ENCODE measurements around the gene HLA-E.
"Not testable (repeated sequence)": the region's sequence is repeated elsewhere in the genome, so short reads cannot be mapped to it uniquely, and the experiment has no call there.

Gene HLA-E

DNA sequence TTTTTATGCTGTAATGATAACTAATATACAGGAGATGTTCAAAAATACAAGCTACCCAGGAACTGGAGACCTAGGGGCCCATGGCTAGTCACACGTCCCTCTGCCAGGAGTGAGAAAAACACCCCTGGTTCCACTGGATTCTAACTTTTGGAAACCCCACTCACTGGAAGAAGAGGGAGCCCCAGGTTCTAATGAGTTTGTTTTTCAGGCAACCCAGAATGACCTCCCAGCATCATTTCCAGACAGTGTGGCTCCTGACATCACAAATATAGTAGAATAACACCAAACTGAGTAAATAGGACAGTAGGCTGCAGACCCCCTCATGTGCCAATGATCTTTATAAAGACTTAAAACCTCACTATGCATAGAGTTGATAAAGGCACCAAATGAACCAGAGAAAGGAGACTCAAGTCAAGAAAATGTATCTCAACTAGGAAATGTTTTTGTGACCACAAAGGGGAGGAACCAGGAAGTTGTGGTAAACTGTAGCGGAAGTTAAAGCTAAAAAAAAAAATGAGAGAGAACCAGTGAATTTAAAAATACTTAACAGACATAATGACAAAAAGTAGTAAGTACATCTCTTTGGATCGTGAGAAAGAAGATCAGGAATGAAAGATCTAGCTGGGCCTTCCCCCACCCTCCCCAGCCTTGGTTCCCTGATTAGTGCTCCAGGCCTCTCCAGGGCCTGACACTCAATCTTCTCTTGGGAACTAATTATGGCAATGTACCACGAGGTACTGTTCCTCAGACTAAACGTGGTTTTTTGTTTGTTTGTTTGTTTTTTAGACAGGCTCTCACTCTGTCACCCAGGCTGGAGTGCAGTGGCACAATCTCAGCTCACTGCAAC, 19.8 kb downstream of the HLA-E start:
- no peak for DNase-seq (ENCODE audit: low read depth)

DNA sequence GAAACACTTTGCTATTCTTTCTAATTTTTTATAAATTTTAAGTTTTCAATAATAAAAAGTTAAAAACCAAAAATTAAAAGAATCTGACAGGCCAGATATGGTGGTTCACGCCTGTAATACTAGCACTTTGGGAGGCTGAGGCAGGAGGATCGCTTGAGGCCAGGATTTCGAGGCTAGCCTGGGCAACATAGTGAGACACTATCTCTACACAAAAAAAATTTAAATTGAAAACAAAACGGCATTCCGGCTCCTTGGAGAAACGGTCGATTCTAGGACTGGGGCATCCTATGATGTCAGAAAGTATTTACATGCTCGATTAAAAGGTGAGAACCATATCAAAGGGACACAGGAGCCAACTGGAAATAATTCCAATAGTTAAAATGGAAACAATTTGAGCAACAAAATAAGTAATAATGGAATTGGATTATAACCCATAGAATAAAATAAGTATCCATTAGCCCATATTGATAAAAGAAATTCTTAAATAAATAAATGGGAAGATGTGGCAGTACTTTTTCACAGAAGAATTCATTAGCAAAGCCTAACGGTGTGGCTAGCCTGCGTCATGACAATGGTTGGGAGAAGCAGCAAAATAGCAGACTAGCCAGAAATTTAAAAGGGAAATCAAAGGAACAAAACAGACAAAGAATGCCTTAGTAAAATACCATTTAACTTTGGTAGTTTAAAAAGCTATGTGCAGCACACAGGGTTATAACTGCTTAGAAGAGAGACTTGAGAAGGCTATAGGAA, 21.3 kb downstream of the HLA-E start:
- DNase-seq (ENCODE audit: low read depth) = no peak

DNA sequence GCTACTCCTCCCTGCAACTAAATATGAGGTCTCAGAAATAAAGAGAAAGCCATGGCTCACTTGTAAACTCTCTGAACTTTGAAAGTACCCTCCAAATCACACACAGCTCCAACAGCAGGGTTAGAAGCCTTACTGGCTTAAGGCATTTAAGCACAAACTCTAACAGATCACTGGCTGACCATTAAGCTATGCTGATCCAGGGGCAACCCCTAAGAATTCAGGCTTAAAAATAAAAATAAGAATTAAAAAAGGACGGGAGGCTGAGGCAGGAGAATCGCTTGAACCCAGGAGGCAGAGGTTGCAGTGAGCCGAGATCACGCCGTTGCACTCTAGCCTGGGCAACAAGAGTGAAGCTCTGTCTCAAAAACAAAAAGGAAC, 21.8 kb downstream of the HLA-E start:
- DNase-seq (ENCODE audit: low read depth) = no peak

DNA sequence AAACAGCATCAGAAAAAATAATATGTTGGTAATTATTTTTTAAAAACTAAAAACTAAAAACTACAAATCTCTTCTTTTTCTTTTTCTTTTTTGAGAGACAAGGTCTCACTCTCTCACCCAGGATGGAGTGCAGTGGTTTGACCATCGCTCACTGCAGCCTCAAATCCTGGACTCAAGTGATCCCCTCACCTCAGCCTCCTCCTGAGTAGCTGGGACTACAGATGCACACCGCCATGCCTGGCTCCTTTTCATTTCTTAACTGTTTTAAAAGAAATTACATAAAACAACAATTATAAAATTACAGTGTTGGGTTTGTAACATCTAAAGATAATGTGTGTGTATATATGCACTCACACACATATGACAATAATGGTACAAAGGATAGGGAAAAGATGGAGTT, 24.1 kb downstream of the HLA-E start:
- no peak for DNase-seq (ENCODE audit: low read depth)

DNA sequence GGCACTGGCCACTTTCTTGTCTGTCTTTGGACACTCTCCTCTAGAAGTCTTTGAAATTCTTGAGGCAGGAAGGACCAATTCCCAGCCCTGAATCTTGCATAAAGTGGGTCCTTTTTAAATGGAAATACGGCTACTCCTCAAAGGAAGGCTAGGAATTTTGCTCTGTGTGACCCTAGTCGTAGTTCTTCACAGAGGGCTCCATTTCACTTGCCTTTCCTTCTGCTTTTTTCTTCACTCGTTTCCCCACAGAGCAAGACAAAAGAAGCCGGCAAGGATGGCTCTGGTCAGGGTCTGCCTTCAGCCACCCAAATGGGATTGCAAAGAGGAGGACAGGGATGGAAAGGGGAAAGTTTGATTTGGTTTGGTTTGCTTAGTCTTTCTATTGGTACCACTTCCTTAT, 25.8 kb downstream of the HLA-E start:
- no peak for DNase-seq (ENCODE audit: low read depth)

DNA sequence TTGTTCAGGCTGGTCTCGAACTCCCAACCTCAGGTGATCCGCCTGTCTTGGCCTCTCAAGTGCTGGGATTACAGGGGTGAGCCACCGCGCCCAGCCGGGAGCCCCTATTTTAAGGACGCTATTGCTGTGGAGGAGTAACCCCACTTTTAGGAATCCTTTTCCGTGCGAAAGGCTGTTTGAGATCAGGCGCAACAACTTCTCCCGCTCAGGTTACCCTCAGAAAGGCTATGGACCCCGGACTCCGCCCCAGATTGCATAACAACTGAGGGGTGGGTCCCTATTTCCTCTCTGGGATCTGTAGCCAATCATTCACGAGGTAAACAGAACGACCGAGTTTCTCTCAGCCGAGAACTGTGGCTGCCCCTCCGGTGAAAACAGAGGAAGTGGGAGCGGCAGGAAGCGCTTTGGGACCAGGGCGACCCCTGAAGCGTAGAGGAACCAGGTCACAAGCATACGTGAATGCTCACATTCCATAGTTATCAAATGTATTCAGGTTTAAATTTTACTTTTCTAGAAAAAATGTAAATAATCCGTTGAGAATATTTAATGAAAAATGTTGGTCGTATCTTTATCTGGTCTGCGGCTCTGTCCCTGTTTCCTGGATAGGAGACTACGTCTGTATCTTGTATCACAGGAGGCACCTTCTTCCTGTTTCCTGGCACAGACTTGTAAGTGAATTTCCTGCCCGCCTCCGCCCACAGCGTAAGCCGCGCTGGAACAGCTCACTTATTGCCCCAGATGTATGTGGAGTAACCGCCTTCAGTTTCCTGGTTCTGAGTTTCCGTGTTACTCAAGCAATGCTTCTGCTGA, 26.8 kb downstream of the HLA-E start:
- peak; percentile 76 for DNase-seq (ENCODE audit: low read depth)

DNA sequence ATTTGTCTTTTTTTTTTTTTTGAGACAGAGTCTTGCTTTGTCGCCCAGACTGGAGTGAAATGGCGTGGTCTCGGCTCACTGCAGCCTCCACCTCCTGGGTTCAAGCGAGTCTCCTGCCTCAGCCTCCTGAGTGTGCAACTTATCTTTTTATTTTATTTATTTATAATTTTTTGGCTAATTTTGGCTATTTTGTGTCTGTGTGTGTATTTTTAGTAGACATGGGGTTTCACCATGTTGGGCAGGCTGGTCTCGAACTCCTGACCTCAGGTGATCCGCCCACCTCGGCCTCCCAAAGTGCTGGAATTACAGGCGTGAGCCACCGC, 27.4 kb downstream of the HLA-E start:
- not testable (repeated sequence) for DNase-seq (ENCODE audit: low read depth)

DNA sequence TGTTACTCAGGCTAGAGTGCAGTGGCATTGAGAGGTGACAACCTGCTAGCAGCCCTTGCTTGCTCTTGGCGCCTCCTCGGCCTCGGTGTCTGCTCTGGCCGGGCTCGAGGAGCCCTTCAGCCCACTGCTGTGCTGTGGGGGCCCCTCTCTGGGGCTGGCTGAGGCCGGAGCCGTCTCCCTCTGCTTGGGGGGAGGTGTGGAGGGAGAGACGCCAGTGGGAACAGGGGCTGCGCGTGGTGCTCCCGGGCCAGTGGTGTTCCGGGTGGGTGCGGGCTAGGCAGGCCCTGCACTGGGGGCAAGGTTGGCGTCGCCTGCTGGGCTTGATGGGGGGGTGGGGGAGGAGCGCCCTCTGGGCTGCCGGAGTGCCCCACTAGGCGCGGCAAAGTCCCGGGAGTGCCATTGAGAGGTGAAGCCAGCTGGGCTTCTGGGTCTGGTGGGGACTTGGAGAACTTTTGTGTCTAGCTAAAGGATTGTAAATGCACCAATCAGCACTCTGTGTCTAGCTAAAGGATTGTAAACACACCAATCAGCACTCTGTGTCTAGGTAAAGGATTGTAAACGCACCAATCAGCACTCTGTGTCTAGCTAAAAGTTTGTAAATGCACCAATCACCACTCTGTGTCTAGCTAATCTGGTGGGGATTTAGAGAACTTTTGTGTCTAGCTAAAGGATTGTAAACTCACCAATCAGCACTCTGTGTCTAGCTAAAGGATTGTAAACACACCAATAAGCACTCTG, 28.6 kb downstream of the HLA-E start:
- not testable (repeated sequence) for DNase-seq (ENCODE audit: low read depth)

DNA sequence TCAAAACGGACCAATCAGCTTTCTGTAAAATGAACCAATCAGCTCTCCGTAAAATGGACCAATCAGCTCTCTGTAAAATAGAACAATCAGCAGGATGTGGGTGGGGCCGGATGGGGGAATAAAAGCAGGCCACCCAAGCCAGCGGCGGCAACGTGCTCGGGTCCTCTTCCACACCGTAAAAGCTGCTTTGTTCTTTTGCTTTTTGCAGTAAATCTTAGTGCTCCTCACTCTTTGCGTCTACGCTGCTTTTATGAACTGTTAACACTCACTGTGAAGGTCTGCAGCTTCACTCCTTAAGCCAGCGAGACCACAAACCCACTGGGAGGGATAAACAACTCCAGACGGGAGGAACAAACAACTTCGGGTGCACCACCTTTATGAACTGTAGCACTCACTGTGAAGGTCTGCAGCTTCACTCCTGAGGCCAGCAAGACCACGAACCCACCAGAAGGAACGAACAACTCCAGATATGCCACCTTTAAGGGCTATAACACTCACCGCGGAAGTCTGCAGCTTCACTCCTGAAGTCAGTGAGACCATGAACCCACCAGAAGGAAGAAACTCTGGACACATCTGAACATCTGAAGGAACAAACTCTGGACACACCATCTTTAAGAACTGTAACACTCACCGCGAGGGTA, 29.3 kb downstream of the HLA-E start:
- not testable (repeated sequence) for DNase-seq (ENCODE audit: low read depth)

DNA sequence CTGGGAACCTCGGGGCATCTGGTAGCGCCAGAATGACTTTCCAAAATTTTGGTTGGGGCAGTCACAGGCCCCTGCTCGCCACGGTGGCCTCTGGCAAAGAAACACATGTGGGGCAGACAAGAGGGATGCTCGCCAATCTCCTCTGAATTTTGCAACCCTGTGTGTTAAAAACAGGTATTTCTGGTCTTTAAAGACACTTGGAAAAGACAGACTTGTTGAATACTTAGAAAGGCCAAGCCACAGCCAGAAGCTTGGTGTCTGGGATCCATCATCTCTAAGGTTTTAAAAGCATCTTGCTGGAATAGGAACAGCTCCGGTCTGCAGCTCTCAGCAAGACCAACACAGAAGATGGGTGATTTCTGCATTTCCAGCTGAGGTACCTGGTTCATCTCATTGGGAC, 31.2 kb downstream of the HLA-E start:
- DNase-seq (ENCODE audit: low read depth) = no peak

DNA sequence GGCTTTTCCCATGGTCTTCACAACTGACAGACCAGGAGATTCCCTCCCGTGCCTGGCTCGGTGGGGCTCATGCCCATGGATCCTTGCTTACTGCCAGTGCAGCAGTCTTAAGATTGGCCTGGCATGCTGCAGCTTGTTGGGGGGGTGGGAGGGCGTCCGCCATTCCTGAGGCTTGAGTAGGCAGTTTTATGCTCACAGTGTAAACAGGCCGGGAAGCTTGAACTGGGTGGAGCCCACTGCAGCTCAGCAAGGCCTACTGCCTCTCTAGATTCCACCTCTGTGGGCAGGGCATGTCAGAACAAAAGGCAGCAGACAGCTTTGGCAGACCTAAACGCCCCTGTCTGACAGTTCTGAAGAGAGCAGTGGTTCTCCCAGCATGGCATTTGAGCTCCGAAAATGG, 31.8 kb downstream of the HLA-E start:
- not testable (repeated sequence) for DNase-seq (ENCODE audit: low read depth)

DNA sequence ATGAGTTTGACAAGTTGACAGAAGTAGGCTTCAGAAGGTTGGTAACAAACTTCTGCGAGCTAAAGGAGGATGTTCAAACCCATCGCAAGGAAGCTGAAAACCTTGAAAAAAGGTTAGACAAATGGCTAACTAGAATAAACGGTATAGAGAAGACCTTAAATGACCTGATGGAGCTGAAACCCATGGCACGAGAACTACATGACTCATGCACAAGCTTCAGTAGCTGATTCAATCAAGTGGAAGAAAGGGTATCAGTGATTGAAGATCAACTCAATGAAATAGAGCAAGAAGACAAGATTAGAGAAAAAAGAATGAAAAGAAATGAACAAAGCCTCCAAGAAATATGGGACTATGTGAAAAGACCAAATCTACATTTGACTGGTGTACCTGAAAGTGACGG, 32.6 kb downstream of the HLA-E start:
- DNase-seq (ENCODE audit: low read depth) = not testable (repeated sequence)

DNA sequence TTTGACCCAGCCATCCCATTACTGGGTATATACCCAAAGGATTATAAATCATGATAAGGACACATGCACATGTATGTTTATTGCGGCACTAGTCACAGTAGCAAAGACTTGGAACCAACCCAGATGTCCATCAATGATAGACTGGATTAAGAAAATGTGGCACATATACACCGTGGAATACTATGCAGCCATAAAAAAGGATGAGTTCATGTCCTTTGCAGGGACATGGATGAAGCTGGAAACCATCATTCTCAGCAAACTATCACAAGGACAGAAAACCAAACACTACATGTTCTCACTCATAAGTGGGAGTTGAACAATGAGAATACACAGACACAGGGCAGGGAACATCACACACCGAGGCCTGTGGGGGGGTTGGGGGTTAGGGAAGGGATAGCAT, 37.1 kb downstream of the HLA-E start:
- DNase-seq (ENCODE audit: low read depth) = not testable (repeated sequence)

DNA sequence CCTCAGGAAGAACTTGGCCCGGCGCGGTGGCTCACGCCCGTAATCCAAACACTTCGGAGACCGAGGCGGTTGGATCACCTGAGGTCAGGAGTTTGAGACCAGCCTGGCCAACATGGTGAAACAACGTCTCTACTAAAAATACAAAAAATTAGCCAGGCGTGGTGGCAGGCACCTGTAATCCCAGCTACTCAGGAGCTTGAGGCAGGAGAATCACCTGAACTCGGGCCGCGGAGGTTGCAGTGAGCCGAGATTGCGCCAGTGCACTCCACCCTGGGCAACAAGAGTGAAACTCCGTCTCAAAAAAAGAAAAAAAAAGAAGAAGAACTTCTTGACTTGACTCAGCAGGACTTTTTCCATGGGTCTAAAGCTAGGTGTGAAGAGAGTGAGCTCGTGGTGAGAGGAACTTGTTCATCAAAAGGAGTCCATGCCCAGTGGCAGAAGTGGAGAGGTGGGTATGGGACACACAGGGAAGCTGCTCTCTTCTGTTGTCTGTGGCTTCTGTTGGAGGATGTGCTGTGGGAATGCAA, 40.1 kb downstream of the HLA-E start:
- DNase-seq (ENCODE audit: low read depth) = not testable (repeated sequence)

DNA sequence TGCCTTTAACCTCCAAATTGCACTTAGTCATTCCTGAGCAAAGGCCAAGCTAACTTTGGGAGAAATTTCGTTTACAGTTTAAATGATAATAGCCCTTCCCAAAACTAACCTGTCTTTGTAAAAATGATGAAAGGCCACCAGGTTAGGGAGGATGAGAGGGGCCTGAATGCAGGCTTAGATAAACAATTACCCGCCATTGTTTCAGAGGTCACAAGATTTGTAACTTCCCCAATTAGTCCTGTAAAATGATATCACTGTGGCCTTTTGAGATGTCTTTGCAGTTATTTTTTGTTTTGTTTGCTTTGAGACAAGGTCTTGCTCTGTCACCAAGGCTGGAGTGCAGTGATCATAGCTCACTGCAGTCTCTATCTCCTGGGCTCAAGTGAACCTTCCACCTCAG, 40.7 kb downstream of the HLA-E start:
- no peak for DNase-seq (ENCODE audit: low read depth)

DNA sequence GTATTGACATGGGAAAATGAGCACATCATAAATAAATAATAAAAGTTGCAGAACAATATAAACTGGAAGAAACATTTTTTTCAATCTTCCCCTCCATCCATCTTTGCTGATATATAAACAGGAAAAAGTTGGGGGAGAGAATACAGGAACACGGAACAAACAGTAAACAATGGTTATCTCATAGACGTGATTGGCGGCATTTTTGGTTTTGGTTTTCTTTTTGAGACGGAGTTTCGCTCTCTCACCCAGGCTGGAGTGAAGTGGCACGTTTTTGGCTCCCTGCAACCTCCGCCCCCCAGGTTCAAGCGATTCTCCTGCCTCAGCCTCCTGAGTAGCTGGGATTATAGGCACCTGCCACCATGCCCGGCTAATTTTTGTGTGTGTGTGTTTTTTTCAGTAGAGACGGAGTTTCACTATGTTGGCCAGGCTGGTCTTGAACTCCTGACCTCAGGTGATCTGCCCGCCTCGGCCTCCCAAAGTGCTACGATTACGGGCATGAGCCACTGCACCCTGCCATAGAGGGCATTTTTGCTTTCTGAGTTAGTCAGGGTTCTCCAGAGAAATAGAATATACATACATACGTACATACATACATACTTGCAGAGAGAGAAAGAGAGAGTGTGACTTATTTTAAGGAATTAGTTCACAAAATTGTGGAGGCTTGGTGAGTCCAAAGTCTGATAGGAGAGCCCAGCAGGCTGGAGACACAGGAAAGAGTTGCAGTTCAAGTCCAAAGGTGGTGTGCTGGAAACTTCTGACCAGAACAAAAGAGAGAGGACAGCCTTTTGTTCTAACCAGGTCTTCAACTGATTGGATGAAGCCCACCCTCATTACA, 44.4 kb downstream of the HLA-E start:
- no peak for DNase-seq (ENCODE audit: low read depth)

DNA sequence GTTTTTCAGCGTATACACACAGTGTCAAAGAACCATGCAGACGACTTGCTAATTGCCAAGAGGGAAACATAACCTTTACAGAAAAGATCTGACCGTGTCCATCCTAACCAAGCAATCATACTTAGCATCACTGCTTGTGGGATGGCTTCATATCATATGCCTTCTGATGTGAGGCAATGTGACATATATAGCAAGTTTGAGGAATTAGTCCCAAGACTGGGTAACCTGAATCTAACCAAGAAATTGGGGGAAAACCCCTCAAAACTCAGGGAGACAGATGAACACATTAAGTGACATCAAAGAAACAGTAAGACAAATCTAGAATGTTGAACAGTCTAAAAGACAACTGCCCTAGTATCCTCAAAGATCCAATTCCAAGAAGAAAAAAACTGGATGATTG, 48.6 kb downstream of the HLA-E start:
- no peak for DNase-seq (ENCODE audit: low read depth)

DNA sequence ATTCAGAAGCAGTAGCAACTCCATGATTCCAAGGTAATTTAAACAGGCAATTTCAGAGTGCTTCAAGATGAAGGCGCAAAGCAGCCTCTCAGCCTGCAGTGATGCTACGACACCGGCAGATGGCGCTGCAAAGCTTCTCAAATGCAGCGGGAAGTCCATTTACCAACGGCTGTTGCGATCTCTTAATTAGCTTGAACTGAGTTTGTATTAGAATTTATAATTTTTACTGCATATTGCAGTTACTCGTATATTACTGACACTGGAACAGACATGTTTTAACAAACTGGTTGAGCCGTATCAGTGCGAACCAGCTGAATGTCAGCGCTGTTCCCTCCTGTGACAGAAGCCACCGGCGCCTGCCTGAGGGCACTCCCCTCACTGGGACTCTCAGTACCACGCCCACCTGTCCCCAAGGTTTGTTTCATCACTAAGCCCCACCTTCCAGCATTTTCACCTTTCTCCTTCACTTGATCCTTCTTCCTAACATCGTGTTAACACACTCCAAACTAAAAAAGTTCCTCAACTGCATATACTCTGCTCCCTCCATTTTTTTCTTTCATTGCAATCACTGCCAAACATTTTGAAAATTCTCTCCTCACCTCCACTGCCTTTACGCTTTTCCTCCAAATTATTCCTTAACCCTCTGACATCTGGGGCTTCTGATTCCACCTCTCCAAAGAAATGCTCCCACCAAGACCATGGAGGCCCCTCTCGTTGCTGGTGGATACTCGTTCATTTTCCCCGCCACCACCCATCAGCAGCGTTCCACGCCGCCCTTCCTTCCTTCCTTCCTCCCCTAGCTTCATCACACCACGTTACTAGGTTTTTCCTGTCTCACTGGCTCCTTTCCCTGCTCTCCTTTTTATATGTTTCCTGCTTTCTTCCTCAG, 52.5 kb downstream of the HLA-E start:
- peak; percentile 68 for DNase-seq (ENCODE audit: low read depth)

DNA sequence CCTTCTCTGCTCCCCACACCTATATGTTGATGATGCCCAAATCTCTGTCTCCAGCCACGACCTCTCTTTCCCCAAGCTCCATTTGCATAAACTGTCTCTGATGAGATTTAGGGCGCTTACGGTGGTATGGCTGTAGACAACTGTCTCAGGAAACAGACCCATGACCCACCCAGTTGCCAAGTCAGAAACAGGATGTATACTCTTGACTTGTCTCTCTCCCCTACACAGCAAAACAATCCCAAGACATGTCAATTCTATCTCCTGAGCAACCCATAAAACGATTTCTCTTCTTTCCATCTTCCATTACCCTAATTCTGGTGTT, 53.1 kb downstream of the HLA-E start:
- DNase-seq (ENCODE audit: low read depth) = no peak

DNA sequence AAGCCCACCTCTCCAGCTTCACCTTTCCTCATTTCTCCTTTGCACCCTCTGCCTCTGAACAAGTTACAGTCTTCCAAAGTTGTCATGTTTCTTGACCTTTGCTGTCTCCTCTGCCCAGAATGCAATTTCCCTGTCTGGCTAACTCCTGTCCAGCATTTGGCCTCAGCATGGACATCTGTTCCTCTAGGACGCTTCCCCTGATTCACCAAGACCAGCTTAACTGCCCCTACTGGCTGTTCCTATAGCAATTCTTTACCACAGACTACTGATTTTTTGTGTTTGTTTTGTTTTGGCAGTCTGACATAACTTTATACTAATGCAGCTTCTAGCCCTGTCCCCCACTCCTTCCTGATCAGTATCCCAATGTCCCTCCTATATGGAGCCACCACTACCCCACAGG, 53.6 kb downstream of the HLA-E start:
- DNase-seq (ENCODE audit: low read depth) = no peak

All from activated T-cell treated with anti-CD3 and anti-CD28 coated beads for 1 hour (primary cell).